ENCODE measurements around the gene LCN2.

Gene LCN2

DNA sequence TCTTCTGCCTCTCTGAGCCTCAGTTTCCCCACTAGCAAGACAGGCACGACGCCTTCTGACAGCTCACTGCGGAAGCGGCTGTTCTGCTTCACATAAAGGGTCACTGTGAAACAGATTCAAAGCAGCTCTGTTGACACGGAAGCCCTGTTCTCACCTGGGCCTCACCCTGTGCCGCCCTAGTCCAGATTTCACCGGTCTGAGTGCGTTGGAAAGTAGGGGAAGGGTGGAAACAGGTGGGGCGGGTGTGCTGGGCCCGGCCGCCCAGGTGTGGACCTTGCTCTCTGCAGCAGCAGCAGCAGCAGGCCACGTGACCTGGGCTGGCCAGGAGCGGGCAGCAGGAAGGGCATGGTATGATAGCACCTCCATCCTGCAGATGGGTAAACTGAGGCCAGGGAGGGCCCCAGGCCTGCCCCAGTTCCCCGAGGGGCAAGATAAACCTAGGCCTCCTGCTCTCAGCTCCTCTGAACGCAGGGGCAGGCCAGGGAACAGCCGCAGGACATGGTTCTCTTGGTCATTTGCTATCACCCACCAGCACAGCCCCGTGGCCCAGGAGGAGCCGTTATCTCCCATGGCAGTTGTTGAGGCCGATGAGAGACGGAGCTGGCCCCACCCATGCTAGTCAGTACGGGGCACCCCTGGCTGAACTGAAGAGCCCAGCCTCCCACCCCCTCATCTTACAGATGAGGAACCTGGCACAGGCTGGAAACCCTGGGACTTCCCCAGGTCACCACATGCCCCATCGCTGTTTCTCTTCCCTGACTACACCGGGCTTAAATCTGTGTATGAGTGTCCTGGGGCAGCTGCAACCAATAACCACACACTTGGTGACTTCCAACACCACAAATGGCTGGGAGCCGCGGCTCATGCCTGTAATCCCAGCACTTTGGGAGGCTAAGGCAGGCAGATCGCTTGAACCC, 33.8 kb upstream of the LCN2 start:
- no peak for DNase-seq (ENCODE audit: low spot score)

DNA sequence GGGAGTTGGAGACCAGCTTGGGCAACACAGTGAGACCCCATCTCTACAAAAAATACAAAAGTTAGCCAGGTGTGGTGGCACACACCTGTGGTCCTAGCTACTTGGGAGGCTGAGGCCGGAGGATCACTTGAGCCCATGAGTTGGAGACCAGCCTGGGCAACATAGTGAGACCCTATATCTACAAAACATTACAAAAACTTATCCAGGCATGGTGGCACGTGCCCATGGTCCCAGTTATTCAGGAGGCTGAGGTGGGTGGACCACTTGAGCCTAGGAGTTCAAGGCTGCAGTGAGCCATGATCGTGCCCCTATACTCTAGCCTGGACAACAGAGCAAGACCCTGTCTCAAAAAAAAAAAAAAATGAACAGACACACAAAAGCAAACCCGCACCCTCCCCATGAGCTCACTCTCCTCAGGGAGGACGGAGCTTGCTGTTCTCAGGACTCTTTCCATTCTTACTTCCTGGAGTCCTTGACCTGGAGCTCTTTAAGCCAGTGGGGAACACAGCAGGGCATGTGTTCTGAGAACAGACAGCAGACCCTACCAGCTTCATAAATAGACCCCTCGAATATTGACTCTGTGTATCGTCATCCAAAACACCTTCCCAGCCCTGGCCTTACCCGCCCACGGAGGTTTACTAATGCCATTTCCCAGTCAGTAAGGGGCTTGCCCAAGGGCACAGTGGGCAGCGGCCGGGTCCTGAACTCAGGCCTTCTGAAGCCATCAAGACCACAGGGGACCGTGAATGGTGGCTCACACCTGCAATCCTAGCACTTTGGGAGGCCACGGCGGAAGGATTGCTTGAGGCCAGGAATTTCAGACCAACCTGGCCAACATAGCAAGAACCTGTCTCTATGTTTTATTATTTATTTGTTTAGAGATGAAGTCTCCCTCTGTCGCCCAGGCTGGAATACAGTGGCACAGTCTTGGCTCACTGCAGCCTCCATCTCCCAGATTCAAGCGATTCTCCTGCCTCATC, 32.9 kb upstream of the LCN2 start:
- DNase-seq (ENCODE audit: low spot score), result no peak

DNA sequence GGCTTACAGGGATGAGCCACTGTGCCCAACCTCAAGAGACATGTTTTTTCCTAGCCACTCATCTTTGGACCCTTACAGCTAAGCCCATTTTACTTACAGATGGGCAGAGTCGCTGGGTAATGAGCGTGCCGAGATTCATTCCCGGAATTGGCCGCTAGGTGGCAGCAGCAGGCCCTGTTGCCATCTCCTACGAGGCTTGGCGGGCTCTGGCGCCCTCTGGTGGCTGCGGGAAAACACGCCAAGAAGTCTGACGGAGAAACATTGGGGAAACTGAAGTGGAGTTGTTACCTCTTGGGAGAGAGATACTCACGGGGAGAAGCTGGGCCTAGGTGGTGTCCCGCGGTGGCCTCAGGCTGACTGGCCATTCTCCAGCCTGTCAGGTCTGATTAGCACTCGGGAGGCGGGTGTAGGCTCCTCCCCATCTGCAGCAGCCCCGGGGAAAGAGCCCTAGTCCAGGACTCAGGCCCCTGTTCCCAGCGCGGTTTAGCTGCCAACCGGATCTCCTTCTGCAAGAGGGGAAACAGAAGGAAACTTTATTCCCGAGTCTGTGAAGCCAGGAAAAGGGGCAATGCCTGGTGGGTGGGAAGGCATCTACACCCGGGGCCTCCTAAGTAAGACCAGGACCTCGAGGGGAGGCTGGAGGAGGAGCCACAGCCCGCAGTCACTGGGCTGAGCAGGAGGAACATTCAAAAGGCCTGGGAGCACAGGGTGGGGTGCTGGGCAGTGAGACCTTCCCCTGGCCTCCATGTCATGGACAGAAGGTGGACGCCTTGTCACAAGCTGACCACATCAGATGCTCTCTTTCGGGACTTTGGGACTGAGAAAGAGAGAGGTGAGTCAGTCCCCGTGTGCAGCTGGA, 31.4 kb upstream of the LCN2 start:
- DNase-seq (ENCODE audit: low spot score), result peak; percentile 95

DNA sequence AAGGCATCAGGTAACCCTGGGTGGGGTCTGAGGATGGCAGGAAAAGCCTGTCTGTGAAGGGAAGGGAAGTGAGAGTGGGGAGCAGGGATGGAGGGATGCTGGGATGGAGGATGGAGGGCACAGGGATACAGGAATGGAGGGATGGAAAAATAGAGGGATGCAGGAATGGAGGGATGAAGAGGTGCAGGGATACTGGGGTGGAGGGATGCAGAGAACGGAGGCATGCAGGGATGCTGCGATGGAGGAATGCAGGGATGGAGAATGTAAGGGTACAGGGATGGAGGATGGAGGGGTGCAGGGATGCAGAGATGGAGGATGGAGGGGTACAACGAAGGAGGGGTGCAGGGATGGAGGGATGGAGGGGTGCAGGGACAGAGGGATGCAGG, 30.8 kb upstream of the LCN2 start:
- no peak for DNase-seq (ENCODE audit: low spot score)

DNA sequence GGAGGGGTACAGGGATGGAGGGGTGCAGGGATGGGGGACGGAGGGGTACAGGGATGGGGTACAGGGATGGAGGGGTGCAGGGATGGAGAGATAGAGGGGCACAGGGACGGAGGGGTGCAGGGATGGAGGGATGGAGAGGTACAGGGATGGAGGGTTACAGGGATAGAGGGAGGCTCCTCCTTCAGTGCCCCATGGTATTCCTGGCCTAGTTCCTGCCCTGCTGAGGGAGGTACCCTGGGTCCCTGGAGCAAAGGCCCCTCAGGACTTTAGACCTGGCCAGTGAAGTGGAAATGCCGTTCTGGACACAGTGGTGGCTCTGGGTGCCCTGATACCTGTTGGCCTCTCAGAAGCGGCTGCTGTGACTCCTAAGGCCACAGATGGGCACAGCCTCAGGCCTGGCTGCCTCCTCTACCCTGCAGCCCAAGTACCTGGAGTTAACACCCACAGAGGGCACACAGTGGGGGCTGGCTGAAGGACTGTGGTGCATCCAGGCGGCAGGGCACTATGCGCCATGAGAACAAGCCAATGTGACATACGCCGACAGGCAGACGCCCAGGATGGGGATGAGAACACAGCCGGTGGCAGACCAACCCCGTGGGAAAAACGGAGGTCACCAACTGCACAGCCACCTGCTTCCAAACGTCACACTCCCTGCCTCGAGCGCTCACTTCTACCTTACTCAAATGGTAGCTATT, 30.1 kb upstream of the LCN2 start:
- no peak for DNase-seq (ENCODE audit: low spot score)

DNA sequence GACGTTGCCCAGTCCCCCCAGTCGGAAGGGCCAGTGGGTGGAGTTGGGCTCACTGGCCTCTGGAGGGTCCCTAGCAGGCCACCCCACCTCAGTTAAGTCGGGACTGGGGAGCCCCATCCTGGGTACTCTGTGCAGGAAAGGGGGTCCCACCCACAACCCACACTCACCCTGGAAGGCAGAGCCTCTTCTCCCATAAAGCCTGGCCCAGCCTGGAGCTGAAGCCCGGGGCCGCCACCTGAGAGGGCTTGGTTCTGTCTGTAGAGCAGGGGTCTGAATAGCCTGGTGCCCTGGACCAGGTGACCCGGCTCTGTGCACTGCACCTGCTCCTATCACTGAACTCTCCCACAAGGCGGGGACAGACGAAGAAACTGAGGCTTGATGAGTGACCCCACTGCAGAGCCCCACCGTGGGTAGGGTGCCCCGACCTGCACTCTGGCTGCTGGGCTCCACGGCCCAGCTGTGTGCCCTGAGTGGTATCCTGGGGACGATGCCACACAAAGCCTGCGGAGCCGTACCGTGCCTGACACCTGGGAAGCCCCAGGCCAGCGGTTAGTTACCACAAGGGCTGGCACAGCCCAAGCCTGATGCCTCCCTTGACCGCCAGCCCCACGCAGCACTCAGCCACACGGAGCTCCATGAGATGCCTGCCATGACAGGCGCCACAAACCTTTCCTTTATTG, 29.1 kb upstream of the LCN2 start:
- no peak for DNase-seq (ENCODE audit: low spot score)

DNA sequence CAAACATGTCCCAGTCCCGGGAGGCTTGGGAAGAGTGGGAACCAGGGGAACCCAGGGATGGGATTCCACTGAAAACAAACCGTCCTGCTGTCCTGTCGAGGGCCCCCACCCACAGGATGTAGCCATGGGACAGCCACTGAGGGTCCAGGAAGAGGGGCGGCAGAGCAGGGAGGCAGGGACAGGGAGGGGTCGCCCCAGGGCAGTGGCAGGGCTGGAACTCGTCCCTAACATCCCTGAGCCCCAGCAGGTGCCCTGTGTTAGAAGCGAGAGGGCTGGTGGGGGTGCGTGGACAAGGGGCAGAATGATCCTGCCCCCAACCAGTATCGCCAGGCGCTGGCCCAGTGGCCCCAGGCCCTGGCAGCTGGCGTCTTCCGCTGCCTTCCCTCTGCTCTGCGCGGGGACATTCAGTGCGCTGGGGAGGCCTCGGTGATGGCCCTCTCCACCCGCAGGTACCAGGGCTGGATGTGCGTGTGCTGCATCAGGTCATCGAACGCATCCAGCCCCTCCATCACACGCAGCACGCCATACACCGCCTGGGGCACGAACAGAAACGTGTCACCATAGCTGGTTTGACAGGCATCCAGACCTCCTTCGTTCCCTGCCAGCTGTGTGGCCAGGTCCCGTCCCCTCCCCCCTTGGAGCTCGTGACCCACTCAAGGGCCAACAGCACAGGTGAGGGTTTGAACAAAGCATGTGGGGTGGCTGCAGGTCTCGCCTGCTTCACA, 28.4 kb upstream of the LCN2 start:
- no peak for DNase-seq (ENCODE audit: low spot score)

DNA sequence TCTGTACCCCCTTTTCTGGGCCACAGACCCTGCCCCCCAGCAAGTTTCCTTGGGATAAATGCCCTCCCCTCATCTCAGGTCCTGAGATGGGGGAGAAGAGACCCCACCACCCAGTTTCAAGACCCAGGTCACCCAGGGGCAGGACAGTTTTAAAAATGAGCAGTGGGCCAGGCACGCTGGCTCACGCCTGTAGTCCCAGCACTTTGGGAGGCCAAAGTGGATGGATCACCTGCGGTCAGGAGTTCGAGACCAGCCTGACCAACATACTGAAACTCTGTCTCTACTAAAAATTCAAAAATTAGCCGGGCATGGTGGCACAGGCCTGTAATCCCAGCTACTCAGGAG, 27.8 kb upstream of the LCN2 start:
- DNase-seq (ENCODE audit: low spot score), result no peak

DNA sequence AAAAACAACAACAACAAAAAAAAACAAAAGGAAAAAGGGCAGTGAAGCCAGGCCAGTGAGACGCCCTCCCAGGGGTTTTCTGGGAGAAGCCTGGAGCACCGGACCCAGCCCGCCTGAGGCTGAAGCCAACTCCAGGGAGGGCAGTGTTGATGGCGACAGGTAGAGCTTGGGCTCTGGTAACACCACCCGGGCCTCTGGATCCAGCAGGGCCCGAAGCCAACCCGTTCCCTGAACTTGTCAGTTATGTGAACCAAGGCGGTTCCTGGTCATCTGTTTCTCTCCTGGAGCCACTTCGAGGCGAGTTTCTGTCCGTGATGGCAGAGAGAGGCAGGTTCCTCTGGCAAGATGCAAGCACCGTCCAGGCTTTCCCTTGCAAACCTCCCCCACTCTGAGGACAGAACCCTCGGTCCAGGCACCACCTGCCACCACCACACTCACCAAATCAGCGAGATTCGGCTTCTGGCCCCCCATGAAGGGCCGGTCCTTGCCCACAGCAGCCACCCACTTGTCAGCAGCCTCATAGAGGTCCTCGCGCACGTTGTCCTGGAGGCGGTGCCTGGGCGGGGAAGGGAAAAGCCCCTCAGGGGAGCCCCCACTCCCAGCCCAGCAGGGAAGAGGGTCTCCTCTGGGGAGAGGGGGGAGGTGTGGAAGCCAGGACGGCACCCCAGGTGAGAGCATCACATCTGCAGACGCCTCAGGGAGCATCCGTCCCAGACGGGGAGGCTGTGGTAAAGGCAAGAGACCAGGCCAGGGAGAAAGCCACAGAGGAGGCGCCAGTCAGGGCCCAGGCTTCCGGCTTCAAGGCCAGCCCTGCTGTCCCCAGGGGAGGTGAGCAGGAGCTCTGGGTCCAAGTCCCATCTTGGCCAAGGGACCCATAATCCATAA, 27.1 kb upstream of the LCN2 start:
- DNase-seq (ENCODE audit: low spot score), result no peak

DNA sequence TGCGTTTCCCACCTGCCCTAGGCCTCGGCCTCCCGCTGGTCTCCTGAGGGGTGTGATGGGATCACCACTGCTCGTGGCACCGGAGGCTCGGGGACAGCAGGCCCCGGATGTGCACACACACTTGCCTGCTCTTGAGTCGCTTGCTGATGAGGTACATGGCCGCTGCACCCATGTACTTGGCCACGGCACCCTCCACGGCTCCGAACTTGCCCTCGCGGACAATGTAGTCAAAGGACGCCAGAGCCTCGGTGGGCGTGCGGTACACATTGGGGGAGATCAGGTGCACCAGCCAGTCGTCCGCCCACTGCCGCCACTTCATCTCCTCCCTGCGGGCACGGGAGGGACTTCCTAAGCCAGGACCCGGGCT, 26.5 kb upstream of the LCN2 start:
- no peak for DNase-seq (ENCODE audit: low spot score)

DNA sequence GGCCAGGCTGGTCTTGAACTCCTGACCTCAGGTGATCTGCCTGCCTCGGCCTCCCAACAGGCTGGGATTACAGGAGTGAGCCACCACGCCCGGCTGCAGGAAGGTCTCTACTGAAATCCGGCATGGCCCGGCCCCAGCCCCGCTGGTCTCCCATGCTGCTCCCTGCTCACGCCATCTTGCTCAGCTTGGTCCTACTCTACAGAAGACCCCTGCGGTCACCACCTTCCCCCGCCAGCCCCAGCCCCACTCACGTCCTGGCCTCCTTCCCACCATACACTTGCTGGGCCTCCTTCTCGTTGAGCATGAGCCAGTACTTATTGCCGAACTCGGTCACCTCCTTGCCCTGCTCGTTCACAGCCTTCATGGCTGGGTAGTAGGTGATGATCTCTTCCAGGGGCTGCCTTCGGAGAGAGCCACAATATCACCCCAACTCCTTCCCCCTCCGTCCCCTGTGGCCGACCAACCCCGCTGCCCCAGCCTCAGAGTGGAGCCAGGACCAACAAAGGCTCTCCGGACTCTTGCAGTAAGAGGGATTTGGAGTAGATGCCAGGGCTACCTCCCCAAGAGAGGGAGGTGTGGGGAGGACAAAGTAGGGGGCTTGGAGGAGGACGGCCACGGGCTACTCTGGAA, 25.7 kb upstream of the LCN2 start:
- no peak for DNase-seq (ENCODE audit: low spot score)

DNA sequence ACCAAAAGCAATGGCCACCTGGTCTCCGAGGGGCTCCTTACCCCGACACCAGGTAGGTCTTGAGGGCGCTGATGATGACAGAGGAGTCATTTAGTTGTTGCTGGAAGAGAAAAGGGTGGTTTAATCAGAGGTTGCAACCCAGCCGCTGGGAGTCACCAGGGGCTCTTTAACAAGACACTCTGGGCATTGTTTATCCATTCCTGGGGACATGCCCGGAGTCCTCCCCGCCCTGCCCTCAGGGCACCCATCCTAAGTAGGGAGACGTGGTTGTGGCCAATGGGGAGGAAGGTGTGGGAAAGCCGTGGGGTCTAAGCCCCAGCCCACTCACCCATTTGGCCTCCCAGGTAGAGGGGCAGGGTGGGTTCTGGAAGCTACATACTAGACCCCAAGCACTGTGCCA, 24.8 kb upstream of the LCN2 start:
- DNase-seq (ENCODE audit: low spot score), result no peak

DNA sequence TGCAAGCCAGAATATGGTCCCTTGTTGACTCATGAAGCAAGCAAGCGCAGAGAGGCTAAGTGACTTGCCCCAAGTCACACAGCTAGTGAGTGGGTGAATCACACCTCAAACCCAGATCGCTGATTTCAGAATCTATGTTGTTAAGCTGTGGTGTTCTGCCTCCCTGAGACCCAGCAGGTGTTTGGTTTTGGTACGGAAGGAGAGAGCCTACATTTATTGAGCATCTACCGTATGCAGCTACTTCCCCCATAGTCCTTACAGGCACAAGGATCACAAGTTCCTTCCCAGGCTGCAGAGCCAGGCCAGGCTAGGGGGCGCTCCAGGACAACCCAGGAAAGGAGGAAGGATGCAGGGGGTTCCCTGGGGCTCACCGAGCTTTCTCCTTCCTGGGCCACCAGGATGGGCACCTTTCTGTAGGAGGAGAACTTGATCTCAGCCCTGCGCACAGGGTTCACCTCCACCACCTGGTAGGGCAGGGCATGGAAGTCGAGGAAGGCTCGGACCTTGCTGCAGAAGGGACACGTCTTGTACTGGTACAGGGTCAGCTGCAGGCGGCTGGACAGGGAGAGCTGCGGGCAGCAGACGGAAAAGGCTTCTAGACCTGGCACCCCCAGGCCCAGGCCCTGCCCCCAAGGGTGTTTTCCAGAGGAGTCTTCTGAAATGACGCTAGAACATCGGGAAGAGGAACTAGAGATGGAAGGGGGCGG, 24.2 kb upstream of the LCN2 start:
- DNase-seq (ENCODE audit: low spot score), result no peak

DNA sequence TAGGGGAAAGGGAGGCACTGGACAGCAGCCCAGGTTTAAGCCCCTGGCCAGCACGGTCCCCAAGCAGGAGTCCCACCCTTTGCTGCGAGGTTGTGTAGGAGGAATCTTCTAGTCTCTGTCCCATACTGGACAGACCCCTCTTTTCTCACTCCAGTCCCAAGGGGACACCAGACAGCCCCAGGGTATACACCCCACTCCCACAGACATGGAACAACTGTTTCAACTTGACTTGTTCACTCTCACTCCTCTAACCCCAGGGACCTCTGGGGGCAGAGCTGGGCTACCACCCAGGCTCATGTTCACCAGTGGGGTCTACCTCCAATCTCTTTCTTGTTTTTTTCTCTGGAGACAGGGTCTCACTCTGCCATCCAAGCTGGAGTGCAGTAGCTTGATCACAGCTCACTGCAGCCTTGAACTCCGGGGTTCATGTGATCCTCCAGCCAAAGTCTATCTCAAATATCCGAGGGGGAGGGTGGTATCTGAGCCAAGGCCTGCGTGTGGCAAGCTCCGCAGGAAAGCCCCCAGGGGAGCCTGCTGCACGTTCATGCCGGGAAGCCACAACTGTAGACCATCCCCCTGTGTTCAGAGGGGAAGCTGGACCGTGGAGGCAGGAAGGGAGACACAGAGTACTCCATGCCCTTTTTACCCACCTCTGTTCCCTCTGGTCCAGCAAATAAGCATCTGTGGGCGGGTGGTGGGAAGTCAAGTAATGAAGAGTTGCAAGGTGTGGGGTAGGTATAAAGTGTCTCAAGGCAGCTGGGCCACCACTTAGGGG, 23.5 kb upstream of the LCN2 start:
- no peak for DNase-seq (ENCODE audit: low spot score)

DNA sequence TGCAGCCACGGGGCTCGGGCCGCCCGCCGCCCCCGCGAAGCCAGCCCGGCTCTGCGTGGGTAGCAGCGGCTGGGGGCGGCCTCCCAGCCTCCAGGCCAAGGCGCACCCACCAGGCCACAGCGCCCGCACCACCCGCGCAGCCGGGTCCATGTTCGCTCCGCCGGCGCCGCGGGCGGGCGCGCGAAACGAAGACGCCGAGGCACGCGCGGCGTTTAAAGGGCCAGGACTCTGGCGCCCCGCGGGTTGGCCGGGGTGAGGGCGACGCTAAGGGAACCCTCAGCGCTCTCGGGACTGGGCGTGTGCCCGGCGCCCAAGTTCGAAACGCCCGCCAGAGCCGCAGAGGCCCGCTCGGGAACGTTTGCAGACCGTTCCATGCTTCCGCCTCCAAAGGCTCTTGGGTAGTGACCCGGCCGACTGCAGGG, 21.7 kb upstream of the LCN2 start, which contains the start of gene PTGES2:
Gene PTGES2, minus strand, starts transcription at position 162 of the 422 bp plus-strand sequence. Its CDS starts 12 bp downstream, at position 150.
- peak; percentile 40 for DNase-seq (ENCODE audit: low spot score)

DNA sequence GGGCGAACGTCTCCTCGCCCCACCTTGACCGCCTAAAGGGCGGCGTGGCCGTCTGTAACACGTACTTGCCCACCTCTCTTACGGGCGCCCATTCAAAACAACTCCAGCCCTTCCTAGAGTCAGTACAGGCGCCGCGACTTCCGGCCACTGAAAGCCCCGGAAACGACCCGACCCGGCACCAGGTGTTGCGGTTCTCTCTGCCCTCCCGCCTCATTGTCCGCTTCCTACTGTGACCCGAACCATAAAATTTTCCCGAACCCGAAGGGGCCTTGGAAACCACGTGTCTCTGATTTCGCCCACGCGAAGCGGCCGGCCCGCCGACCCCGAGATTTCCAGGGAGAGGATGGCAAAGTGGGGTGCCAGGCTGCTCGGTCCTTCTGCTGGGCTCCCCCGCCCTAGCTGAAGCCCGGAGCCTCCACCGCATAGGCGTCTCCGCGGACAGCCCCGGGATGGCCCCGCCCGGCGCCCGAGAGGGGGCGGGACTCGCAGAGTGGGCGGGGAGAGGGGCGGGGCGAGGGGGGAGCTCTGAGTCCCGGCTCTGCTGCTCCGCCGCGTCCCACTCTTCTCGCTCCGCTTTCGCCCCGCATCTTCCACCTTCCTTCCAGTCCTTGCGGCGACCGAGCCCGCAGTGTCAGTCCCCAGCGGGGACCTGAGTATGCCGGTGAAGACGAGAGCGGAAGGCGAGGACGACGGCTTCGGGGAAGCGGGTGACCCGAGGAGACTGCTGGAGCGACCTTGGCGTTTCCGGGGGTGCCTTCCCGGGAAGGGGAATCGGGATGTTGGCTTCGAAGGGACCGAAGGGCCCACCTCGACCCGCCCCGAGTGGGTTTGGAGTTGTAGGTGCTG, 21.0 kb upstream of the LCN2 start:
- peak; percentile 84 for DNase-seq (ENCODE audit: low spot score)

Measured in COLO829 (cell line).